Sigmoid colon (tissue), 7 donors: ENCODE measurements around the gene YKT6. TPM values are rescaled to one million over a fixed set of nuclear protein-coding genes. Genes with fewer than 3 reads are reported as not detected.

Experiments
- DNase-seq: peaks from one replicate; pipeline ENCODE4 v3.0.0-alpha.2; 2019
- H3K27ac ChIP-seq, 4 donors: fragments of 200-600 bp; sonication (generic); one replicate each; pipeline ENCODE4 v1.5.1; 2016 to 2019; ENCODE audit warnings: mild to moderate bottlenecking in 1 of 4
- H3K27me3 ChIP-seq, 3 donors: fragments of 200-600 bp; sonication (generic); one replicate each; pipeline ENCODE4 v1.5.1; 2019; ENCODE audit warnings: mild to moderate bottlenecking in 1 of 3
- H3K36me3 ChIP-seq, 4 donors: fragments of 200-600 bp; sonication (generic); one replicate each; pipeline ENCODE4 v1.5.1; 2016 to 2019
- H3K4me1 ChIP-seq, 4 donors: fragments of 200-600 bp; sonication (generic); one replicate each; pipeline ENCODE4 v1.5.1; 2017 to 2019
- H3K4me3 ChIP-seq, 4 donors: fragments of 200-600 bp; sonication (generic); one replicate each; pipeline ENCODE4 v1.5.1; 2017 to 2019; ENCODE audit warnings: mild to moderate bottlenecking in 2 of 4, moderate library complexity in 1 of 4
- H3K9me3 ChIP-seq, 4 donors: fragments of 200-600 bp in 3 of 4; sonication (generic) in 3 of 4; one replicate each; pipeline versions ENCODE4 v1.5.1 to v1.6.1; 2013 to 2019
- CTCF ChIP-seq, 4 experiments: fragments of 450-650 bp in 3 of 4; fragments of 200-600 bp in 1 of 4; IDR thresholded peaks; one replicate each; pipeline ENCODE4 v1.5.1; 2016 to 2019; ENCODE audit warnings: antibody characterized with exemption in 4 of 4, mild to moderate bottlenecking in 3 of 4, moderate library complexity in 2 of 4
- EP300 ChIP-seq, 4 donors: sonication (generic); formaldehyde crosslinking; IDR thresholded peaks; one replicate each; pipeline ENCODE4 v1.6.1; 2017; ENCODE audit warnings: antibody characterized with exemption in 4 of 4
- POLR2A ChIP-seq, 2 donors: fragments of 450-650 bp; IDR thresholded peaks; one replicate each; pipeline ENCODE4 v1.6.1; 2016; ENCODE audit warnings: antibody characterized with exemption in 2 of 2, mild to moderate bottlenecking in 2 of 2, moderate library complexity in 2 of 2
- POLR2AphosphoS5 ChIP-seq, 4 donors: sonication (generic); formaldehyde crosslinking; IDR thresholded peaks; one replicate each; pipeline ENCODE4 v1.6.1; 2017; ENCODE audit warnings: antibody characterized with exemption in 4 of 4
- WGBS, 2 donors: extraction: QIAGEN DNeasy Blood & Tissue Kit; methylation state at CpG; one replicate each; pipeline ENCODE4 v1.1.7; 2013; 5-methylcytosine and 5-hydroxymethylcytosine counted together
- intact Hi-C: fragments of 100-400 bp; cut with DNase I; formaldehyde crosslinking; loops from one replicate; pipeline ENCODE4 v1.15.1; 2023
- polyA plus RNA-seq, 3 donors: library from polyadenylated mRNA; stranded (reverse); fragments of 200-250 nt; gene quantifications; one replicate each; pipeline ENCODE4 v1.2.3, GENCODE V29; 2013
- total RNA-seq, 4 donors: library from RNA; depleted of rRNA; stranded (reverse); fragments of >200 nt; gene quantifications; one replicate each; pipeline ENCODE4 v1.1.0, GENCODE V29; 2016
- donor health status: healthy with polysubstance abuse.
- donor health status: Bipolar disorder and iron deficiency.
- donor health status: healthy.

The YKT6 gene
- total and polyA plus RNA-seq, 7 donors: 39.2 to 95.5 (median 50.1) TPM

GRCh38 chr7:44222776-44223261 lies 22.0 kb downstream of the YKT6 start:
- Histone ChIP-seq H3K27me3 (peaks cover 0 to 34% (median 20%) of the 10 kb centered on the region in 3 donors), H3K4me1 (no peaks in the 10 kb centered on the region), H3K36me3 (no peaks in the 10 kb centered on the region), H3K4me3 (no peak overlapping the region), H3K9me3 (no peaks in the 10 kb centered on the region), H3K27ac (no peak overlapping the region)
- no peak for TF ChIP-seq POLR2A (IDR thresholded peaks at IDR 0.05)
- no peak for TF ChIP-seq CTCF (IDR thresholded peaks at IDR 0.05)
- no peak for TF ChIP-seq POLR2AphosphoS5 (IDR thresholded peaks at IDR 0.05)
- TF ChIP-seq EP300 (IDR thresholded peaks at IDR 0.05): no peak
- DNase-seq: peak; percentile 41
- intact Hi-C loops: no loop called here
- 78 to 88% methylated on average over 11 of the region's 11 CpGs for WGBS, 2 donors

GRCh38 chr7:44223362-44224079 lies 22.7 kb downstream of the YKT6 start:
- 42 to 69% methylated on average over 5 of the region's 5 CpGs for WGBS, 2 donors
- Histone ChIP-seq H3K9me3 (no peaks in the 10 kb centered on the region), H3K4me3 (no peak overlapping the region), H3K36me3 (no peaks in the 10 kb centered on the region), H3K4me1 (no peaks in the 10 kb centered on the region), H3K27me3 (peaks cover 0 to 30% (median 20%) of the 10 kb centered on the region in 3 donors), H3K27ac (no peak overlapping the region)
- TF ChIP-seq CTCF (IDR thresholded peaks at IDR 0.05) (no peak), EP300 (IDR thresholded peaks at IDR 0.05) (no peak), POLR2A (IDR thresholded peaks at IDR 0.05) (no peak), POLR2AphosphoS5 (IDR thresholded peaks at IDR 0.05) (no peak)
- peak; percentile 48 for DNase-seq
- intact Hi-C loops: no loop called here

- Histone ChIP-seq H3K27ac (no peak overlapping the region), H3K36me3 (no peaks in the 10 kb centered on the region), H3K4me3 (no peak overlapping the region), H3K9me3 (no peaks in the 10 kb centered on the region), H3K4me1 (no peaks in the 10 kb centered on the region), H3K27me3 (peaks cover 0 to 25% (median 20%) of the 10 kb centered on the region in 3 donors)
- intact Hi-C loops: no loop called here
- TF ChIP-seq CTCF (IDR thresholded peaks at IDR 0.05) (no peak), EP300 (IDR thresholded peaks at IDR 0.05) (no peak), POLR2A (IDR thresholded peaks at IDR 0.05) (no peak), POLR2AphosphoS5 (IDR thresholded peaks at IDR 0.05) (no peak)
- no peak for DNase-seq
- WGBS, 2 donors: 50 to 77% methylated on average over 18 of the region's 18 CpGs
Measured at GRCh38 chr7:44224080-44224973, 23.5 kb downstream of the YKT6 start.

- Histone ChIP-seq H3K27ac (no peak overlapping the region), H3K9me3 (no peaks in the 10 kb centered on the region), H3K4me1 (no peaks in the 10 kb centered on the region), H3K27me3 (peaks cover 0 to 23% (median 20%) of the 10 kb centered on the region in 3 donors), H3K4me3 (no peak overlapping the region), H3K36me3 (no peaks in the 10 kb centered on the region)
- TF ChIP-seq EP300 (IDR thresholded peaks at IDR 0.05) (no peak), POLR2AphosphoS5 (IDR thresholded peaks at IDR 0.05) (no peak), CTCF (IDR thresholded peaks at IDR 0.05) (no peak), POLR2A (IDR thresholded peaks at IDR 0.05) (no peak)
- 65 to 74% methylated on average over 10 of the region's 10 CpGs for WGBS, 2 donors
- intact Hi-C loops: no loop called here
- DNase-seq: no peak
Measured at GRCh38 chr7:44224974-44225565, 24.3 kb downstream of the YKT6 start.
